GM12801 (cell line): Measurements from ENCODE around the gene SDK2.

Experiments used
- CTCF ChIP-seq: IDR thresholded peaks from one replicate; pipeline ENCODE4 v1.5.1; 2011; ENCODE audit warnings: control low read depth; ENCODE audit not compliant: insufficient read length; ENCODE audit errors: extremely low read depth

SDK2 gene

GRCh38 chr17:73436954-73437353 lies 207.3 kb downstream of the SDK2 start:
- TF ChIP-seq CTCF = no peak

- TF ChIP-seq CTCF = no peak
These were observed 208.8 kb downstream of the SDK2 start for GRCh38 chr17:73435412-73435811.

DNA sequence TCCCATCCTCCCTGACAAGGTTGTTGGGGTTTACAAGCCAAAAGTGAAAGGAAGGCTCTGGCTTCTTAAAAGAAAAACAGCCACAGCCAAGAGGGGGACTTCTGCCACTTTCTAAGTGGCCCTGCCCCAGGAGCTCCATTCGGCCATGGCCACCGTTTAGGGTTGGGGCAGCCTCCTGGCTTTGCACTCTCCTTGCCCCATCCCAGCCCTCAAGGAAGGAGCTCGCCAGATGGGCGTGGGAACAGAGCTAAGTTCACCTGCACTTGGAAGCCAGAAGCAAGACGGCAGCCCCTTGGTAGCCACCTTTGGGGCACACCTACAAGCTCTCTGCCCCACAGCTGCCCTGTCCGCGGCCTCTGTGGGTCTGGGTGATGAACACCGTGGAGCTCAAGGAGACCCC lies 210.1 kb downstream of the SDK2 start:
- no peak for TF ChIP-seq CTCF

GRCh38 chr17:73433501-73433900 lies 210.7 kb downstream of the SDK2 start:
- no peak for TF ChIP-seq CTCF

GRCh38 chr17:73432624-73433190 lies 211.5 kb downstream of the SDK2 start:
- no peak for TF ChIP-seq CTCF

- no peak for TF ChIP-seq CTCF
These were observed 212.6 kb downstream of the SDK2 start for GRCh38 chr17:73431401-73432205.

DNA sequence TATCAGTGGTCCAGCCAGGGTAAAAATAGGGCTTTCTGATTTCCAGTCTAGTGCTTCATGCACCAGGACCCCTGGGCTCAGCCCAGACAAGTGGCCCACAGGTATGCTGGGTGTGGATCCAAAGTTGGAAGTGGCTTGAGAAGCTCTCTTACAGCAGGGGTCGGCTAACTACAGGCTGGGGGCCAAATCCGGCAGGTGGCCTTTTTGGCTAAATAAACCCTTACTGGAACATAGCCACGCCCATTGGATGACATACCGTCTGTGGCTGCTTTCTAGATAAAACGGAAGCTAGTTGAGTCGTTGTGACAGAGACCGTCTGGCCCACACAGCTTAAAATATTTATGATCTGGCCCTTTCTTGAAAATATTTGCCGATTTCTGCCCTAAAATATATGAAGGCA lies 213.4 kb downstream of the SDK2 start:
- TF ChIP-seq CTCF = no peak
